ENCODE data around the gene AP4B1. TPM values are rescaled to one million over a fixed set of nuclear protein-coding genes. Genes with fewer than 3 reads are reported as not detected.

AP4B1 gene
- total and polyA plus RNA-seq, 2 of the 13 experiments (the other 11 are each of a cell fraction or from before 2014, with no cell fraction given): 8.5 to 12.0 TPM

DNA sequence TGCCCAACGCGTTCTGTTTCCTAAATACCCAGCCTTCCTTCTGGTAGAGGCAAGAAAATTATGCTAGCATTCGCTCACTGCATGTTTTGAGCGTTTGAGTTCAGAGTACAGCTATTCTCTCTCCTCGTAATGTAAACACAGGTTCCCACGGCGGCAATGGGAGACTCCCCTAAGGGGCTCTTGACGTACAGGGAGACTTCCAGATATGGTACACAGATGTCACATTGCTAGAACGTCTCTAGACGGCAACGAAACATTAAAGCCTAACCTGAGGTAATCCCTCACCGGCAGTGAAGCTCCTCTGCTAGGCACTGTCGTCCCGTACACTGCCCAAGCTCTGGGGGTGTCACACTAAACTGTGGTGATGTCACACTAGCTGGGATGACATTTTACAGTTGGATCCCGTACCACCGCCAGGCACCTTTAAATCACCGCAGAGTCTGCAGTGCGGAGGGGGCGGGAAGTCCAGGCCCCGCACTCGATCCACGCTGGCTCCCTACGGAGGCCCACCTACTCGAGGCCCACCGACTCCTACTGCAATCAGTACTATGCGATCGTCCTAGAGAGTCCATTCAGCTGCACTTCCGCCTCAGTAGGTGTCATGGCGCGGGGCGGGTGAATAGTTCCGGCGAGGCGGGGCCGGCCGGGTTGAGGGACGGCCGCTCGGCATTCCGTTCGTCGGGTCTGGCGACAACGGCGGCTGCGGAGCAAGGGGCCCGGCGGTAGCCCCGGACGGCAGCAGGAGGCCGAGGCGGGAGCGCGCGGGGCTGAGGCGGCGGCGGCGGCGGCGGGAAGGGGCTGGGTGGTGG, 24.5 kb upstream of the AP4B1 start, which contains the start of gene HIPK1 (continued):
- TF ChIP-seq, protein P1, sequence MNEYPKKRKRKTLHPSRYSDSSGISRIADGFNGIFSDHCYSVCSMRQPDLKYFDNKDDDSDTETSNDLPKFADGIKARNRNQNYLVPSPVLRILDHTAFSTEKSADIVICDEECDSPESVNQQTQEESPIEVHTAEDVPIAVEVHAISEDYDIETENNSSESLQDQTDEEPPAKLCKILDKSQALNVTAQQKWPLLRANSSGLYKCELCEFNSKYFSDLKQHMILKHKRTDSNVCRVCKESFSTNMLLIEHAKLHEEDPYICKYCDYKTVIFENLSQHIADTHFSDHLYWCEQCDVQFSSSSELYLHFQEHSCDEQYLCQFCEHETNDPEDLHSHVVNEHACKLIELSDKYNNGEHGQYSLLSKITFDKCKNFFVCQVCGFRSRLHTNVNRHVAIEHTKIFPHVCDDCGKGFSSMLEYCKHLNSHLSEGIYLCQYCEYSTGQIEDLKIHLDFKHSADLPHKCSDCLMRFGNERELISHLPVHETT (CRISPR knock-in tag; conservative IDR thresholded peaks at IDR 0.05): peak; percentile 69
- TF ChIP-seq, protein P2, sequence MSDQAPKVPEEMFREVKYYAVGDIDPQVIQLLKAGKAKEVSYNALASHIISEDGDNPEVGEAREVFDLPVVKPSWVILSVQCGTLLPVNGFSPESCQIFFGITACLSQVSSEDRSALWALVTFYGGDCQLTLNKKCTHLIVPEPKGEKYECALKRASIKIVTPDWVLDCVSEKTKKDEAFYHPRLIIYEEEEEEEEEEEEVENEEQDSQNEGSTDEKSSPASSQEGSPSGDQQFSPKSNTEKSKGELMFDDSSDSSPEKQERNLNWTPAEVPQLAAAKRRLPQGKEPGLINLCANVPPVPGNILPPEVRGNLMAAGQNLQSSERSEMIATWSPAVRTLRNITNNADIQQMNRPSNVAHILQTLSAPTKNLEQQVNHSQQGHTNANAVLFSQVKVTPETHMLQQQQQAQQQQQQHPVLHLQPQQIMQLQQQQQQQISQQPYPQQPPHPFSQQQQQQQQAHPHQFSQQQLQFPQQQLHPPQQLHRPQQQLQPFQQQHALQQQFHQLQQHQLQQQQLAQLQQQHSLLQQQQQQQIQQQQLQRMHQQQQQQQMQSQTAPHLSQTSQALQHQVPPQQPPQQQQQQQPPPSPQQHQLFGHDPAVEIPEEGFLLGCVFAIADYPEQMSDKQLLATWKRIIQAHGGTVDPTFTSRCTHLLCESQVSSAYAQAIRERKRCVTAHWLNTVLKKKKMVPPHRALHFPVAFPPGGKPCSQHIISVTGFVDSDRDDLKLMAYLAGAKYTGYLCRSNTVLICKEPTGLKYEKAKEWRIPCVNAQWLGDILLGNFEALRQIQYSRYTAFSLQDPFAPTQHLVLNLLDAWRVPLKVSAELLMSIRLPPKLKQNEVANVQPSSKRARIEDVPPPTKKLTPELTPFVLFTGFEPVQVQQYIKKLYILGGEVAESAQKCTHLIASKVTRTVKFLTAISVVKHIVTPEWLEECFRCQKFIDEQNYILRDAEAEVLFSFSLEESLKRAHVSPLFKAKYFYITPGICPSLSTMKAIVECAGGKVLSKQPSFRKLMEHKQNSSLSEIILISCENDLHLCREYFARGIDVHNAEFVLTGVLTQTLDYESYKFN (CRISPR knock-in tag; conservative IDR thresholded peaks at IDR 0.05): peak; percentile 85
- TF ChIP-seq JUND (CRISPR knock-in tag; IDR thresholded peaks at IDR 0.05) (0 out of 2 replicates have a peak, but pooled peaks have one; percentile 44), MTA1 (CRISPR knock-in tag; IDR thresholded peaks at IDR 0.05; ENCODE audit: borderline replicate concordance) (peak; percentile 90), RFXAP (CRISPR knock-in tag; IDR thresholded peaks at IDR 0.05; ENCODE audit: borderline replicate concordance) (peak; percentile 76; the same call in 1 of the 2 replicates), ZFP82 (CRISPR knock-in tag; IDR thresholded peaks at IDR 0.05; ENCODE audit: borderline replicate concordance) (peak; percentile 64; the same call in 1 of the 2 replicates), ZNF264 (CRISPR knock-in tag; IDR thresholded peaks at IDR 0.05) (peak; percentile 28), ZNF333 (CRISPR knock-in tag; IDR thresholded peaks at IDR 0.05; ENCODE audit: borderline replicate concordance) (no peak), JDP2 (CRISPR knock-in tag; IDR thresholded peaks at IDR 0.05; ENCODE audit: borderline replicate concordance) (no peak), WIZ (CRISPR knock-in tag; IDR thresholded peaks at IDR 0.05) (peak; percentile 49; the same call in 1 of the 2 replicates), TBL1XR1 (IDR thresholded peaks at IDR 0.05; ENCODE audit: borderline replicate concordance, low read length, partially characterized antibody) (peak; percentile 27), ZFP62 (CRISPR knock-in tag; IDR thresholded peaks at IDR 0.05) (0 out of 2 replicates have a peak, but pooled peaks have one; percentile 43), PPARG (CRISPR knock-in tag; conservative IDR thresholded peaks at IDR 0.05) (no peak), HIVEP1 (CRISPR knock-in tag; IDR thresholded peaks at IDR 0.05) (peak; percentile 82), ZNF546 (CRISPR knock-in tag; conservative IDR thresholded peaks at IDR 0.05) (0 out of 2 replicates have a peak, but pooled peaks have one; percentile 22), ASH2L (IDR thresholded peaks at IDR 0.05; ENCODE audit: insufficient read length, low read depth, low read length) (peak; percentile 86)
- TF ChIP-seq, protein P3, sequence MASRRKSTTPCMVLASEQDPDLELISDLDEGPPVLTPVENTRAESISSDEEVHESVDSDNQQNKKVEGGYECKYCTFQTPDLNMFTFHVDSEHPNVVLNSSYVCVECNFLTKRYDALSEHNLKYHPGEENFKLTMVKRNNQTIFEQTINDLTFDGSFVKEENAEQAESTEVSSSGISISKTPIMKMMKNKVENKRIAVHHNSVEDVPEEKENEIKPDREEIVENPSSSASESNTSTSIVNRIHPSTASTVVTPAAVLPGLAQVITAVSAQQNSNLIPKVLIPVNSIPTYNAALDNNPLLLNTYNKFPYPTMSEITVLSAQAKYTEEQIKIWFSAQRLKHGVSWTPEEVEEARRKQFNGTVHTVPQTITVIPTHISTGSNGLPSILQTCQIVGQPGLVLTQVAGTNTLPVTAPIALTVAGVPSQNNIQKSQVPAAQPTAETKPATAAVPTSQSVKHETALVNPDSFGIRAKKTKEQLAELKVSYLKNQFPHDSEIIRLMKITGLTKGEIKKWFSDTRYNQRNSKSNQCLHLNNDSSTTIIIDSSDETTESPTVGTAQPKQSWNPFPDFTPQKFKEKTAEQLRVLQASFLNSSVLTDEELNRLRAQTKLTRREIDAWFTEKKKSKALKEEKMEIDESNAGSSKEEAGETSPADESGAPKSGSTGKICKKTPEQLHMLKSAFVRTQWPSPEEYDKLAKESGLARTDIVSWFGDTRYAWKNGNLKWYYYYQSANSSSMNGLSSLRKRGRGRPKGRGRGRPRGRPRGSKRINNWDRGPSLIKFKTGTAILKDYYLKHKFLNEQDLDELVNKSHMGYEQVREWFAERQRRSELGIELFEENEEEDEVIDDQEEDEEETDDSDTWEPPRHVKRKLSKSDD (CRISPR knock-in tag; IDR thresholded peaks at IDR 0.05; ENCODE audit: low read depth): peak; percentile 89
- TF ChIP-seq, protein P4, sequence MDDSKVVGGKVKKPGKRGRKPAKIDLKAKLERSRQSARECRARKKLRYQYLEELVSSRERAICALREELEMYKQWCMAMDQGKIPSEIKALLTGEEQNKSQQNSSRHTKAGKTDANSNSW (CRISPR knock-in tag; IDR thresholded peaks at IDR 0.05; ENCODE audit: borderline replicate concordance): 0 out of 2 replicates have a peak, but pooled peaks have one; percentile 74

All from HepG2 (cell line).